Memory B cell (primary cell): ENCODE data around the gene EDARADD.
A peak's percentile ranks its signal among the peaks of the same experiment; 100 is the strongest.
"Not testable (repeated sequence)": the region's sequence is repeated elsewhere in the genome, so short reads cannot be mapped to it uniquely, and the experiment has no call there.

Experiments
- ATAC-seq: fragments of 150-1000 bp; cut with Tn5 transposase; 2 replicates; pipeline ENCODE4 v1.10.0; 2021; ENCODE audit warnings: low read depth, mild to moderate bottlenecking, moderate library complexity
- DNase-seq, 2 donors: peaks; one replicate each; pipeline ENCODE4 v3.0.0; 2022; ENCODE audit warnings: low spot score in 2 of 2
- H3K27ac Mint-ChIP-seq: one replicate; pipeline ENCODE4 v1.8.0; 2022; ENCODE audit warnings: mild to moderate bottlenecking, moderate library complexity, mixed read lengths
- H3K27me3 Mint-ChIP-seq: one replicate; pipeline ENCODE4 v1.8.0; 2022; ENCODE audit warnings: mixed read lengths
- H3K36me3 Mint-ChIP-seq: one replicate; pipeline ENCODE4 v1.8.0; 2022; ENCODE audit warnings: mild to moderate bottlenecking, mixed read lengths
- H3K4me1 Mint-ChIP-seq: one replicate; pipeline ENCODE4 v1.8.0; 2022; ENCODE audit warnings: mixed read lengths
- H3K4me3 Mint-ChIP-seq: one replicate; pipeline ENCODE4 v1.8.0; 2022; ENCODE audit warnings: mild to moderate bottlenecking, moderate library complexity, mixed read lengths
- H3K9me3 Mint-ChIP-seq: one replicate; pipeline ENCODE4 v1.8.0; 2022; ENCODE audit warnings: mixed read lengths

EDARADD gene

GRCh38 chr1:236471096-236471495 is 77.0 kb downstream of the EDARADD start:
- Mint-ChIP-seq H3K4me3 (no peak overlapping the region), H3K9me3 (no peaks in the 10 kb centered on the region), H3K27me3 (peaks cover 8% of the 10 kb centered on the region), H3K4me1 (peaks cover 5% of the 10 kb centered on the region), H3K36me3 (no peaks in the 10 kb centered on the region), H3K27ac (no peak overlapping the region)
- DNase-seq (no peak), ATAC-seq (no peak)

GRCh38 chr1:236471653-236472052 is 77.6 kb downstream of the EDARADD start:
- H3K4me3 Mint-ChIP-seq: no peak overlapping the region
- H3K36me3 Mint-ChIP-seq: no peaks in the 10 kb centered on the region
- DNase-seq (no peak), ATAC-seq (no peak)
- no peaks in the 10 kb centered on the region for H3K9me3 Mint-ChIP-seq
- H3K27ac Mint-ChIP-seq: no peak overlapping the region
- peaks cover 7% of the 10 kb centered on the region for H3K27me3 Mint-ChIP-seq
- no peaks in the 10 kb centered on the region for H3K4me1 Mint-ChIP-seq

- no peaks in the 10 kb centered on the region for H3K9me3 Mint-ChIP-seq
- H3K36me3 Mint-ChIP-seq: no peaks in the 10 kb centered on the region
- no peaks in the 10 kb centered on the region for H3K4me1 Mint-ChIP-seq
- no peak overlapping the region for H3K27ac Mint-ChIP-seq
- H3K4me3 Mint-ChIP-seq: no peak overlapping the region
- DNase-seq: no peak
- ATAC-seq: no peak
- peaks cover 4% of the 10 kb centered on the region for H3K27me3 Mint-ChIP-seq
These were observed 79.0 kb downstream of the EDARADD start for GRCh38 chr1:236472850-236473788.

GRCh38 chr1:236476019-236476418 is 81.9 kb downstream of the EDARADD start:
- no peaks in the 10 kb centered on the region for H3K9me3 Mint-ChIP-seq
- no peaks in the 10 kb centered on the region for H3K36me3 Mint-ChIP-seq
- DNase-seq (no peak), ATAC-seq (no peak)
- no peak overlapping the region for H3K27ac Mint-ChIP-seq
- no peaks in the 10 kb centered on the region for H3K4me1 Mint-ChIP-seq
- H3K4me3 Mint-ChIP-seq: no peak overlapping the region
- peaks cover 4% of the 10 kb centered on the region for H3K27me3 Mint-ChIP-seq

- ATAC-seq (no peak), DNase-seq (no peak)
- no peaks in the 10 kb centered on the region for H3K9me3 Mint-ChIP-seq
- no peak overlapping the region for H3K27ac Mint-ChIP-seq
- no peaks in the 10 kb centered on the region for H3K36me3 Mint-ChIP-seq
- peaks cover 5% of the 10 kb centered on the region for H3K27me3 Mint-ChIP-seq
- no peak overlapping the region for H3K4me3 Mint-ChIP-seq
- no peaks in the 10 kb centered on the region for H3K4me1 Mint-ChIP-seq
These were observed 86.8 kb downstream of the EDARADD start for GRCh38 chr1:236480758-236481436.

- no peaks in the 10 kb centered on the region for H3K4me1 Mint-ChIP-seq
- H3K27ac Mint-ChIP-seq: no peak overlapping the region
- no peaks in the 10 kb centered on the region for H3K36me3 Mint-ChIP-seq
- no peak overlapping the region for H3K4me3 Mint-ChIP-seq
- no peak for ATAC-seq
- peaks cover 7% of the 10 kb centered on the region for H3K27me3 Mint-ChIP-seq
- DNase-seq: no peak
- H3K9me3 Mint-ChIP-seq: no peaks in the 10 kb centered on the region
These were observed 90.4 kb downstream of the EDARADD start for GRCh38 chr1:236484310-236484971.

GRCh38 chr1:236486356-236487002 is 92.4 kb downstream of the EDARADD start:
- H3K27ac Mint-ChIP-seq: no peak overlapping the region
- ATAC-seq: no peak

GRCh38 chr1:236489161-236489560 is 95.1 kb downstream of the EDARADD start:
- not testable (repeated sequence) for ATAC-seq, H3K4me1 Mint-ChIP-seq, DNase-seq, H3K4me3 Mint-ChIP-seq, H3K27ac Mint-ChIP-seq, H3K9me3 Mint-ChIP-seq, H3K36me3 Mint-ChIP-seq
- H3K27me3 Mint-ChIP-seq: peaks cover 21% of the 10 kb centered on the region

More at GRCh38 chr1:236486356-236487002, 92.4 kb downstream of the EDARADD start:
- Mint-ChIP-seq H3K36me3 (no peaks in the 10 kb centered on the region), H3K27me3 (peaks cover 15% of the 10 kb centered on the region), H3K4me3 (no peak overlapping the region), H3K9me3 (no peaks in the 10 kb centered on the region), H3K4me1 (peaks cover 5% of the 10 kb centered on the region)
- no peak for DNase-seq

- Mint-ChIP-seq H3K27me3 (peaks cover 23% of the 10 kb centered on the region), H3K36me3 (no peaks in the 10 kb centered on the region), H3K4me3 (no peak overlapping the region)
These were observed 95.8 kb downstream of the EDARADD start for GRCh38 chr1:236489710-236490377.

GRCh38 chr1:236491469-236492136 is 97.5 kb downstream of the EDARADD start:
- DNase-seq: no peak
- Mint-ChIP-seq H3K4me1 (peaks cover 5% of the 10 kb centered on the region), H3K4me3 (no peak overlapping the region), H3K27me3 (peaks cover 30% of the 10 kb centered on the region), H3K36me3 (no peaks in the 10 kb centered on the region), H3K27ac (no peak overlapping the region), H3K9me3 (no peaks in the 10 kb centered on the region)
- no peak for ATAC-seq

More at GRCh38 chr1:236489710-236490377, 95.8 kb downstream of the EDARADD start:
- Mint-ChIP-seq H3K4me1 (peaks cover 5% of the 10 kb centered on the region), H3K9me3 (no peaks in the 10 kb centered on the region), H3K27ac (no peak overlapping the region)
- ATAC-seq (peak; percentile 49), DNase-seq (peak in 1 of 2 donors; percentile 32)

- H3K27me3 Mint-ChIP-seq: peaks cover 34% of the 10 kb centered on the region
- no peaks in the 10 kb centered on the region for H3K36me3 Mint-ChIP-seq
- no peaks in the 10 kb centered on the region for H3K9me3 Mint-ChIP-seq
- no peak for DNase-seq
- H3K4me1 Mint-ChIP-seq: peaks cover 5% of the 10 kb centered on the region
- H3K4me3 Mint-ChIP-seq: no peak overlapping the region
- H3K27ac Mint-ChIP-seq: no peak overlapping the region
- ATAC-seq: no peak
These were observed 98.3 kb downstream of the EDARADD start for GRCh38 chr1:236492378-236492777.

GRCh38 chr1:236494082-236494481 is 100.0 kb downstream of the EDARADD start:
- Mint-ChIP-seq H3K27ac (no peak overlapping the region), H3K4me3 (no peak overlapping the region), H3K9me3 (no peaks in the 10 kb centered on the region), H3K4me1 (peaks cover 5% of the 10 kb centered on the region), H3K36me3 (no peaks in the 10 kb centered on the region), H3K27me3 (peaks cover 33% of the 10 kb centered on the region)
- ATAC-seq: no peak
- DNase-seq: no peak
